ENCODE results near the gene NIPA2. TPM values are rescaled to one million over a fixed set of nuclear protein-coding genes. Genes with fewer than 3 reads are reported as not detected.

NIPA2 gene
- total and polyA plus RNA-seq, 2 of the 13 experiments (the other 11 are each of a cell fraction or from before 2014, with no cell fraction given): 29.0 to 56.2 TPM

DNA sequence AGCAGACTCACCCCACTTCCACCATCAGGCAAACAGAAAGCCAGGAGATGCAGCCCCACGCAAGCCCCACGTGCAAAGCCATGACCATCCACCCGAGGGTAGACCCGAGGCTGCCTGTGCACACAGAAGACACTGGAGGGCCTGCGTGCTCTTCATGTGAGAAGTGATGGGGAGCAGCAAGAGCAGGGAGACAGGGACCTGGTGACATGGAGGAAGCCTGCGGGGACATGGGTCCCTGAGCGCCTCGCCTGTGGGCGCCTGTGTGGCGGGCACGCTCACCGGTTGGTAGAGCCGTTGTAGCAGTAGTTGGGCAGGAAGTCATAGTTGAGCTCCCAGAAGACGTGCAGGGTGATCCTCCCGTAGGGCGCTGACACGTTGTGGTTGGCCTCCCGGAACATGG lies 65.0 kb downstream of the NIPA2 start:
- 98% methylated on average over 13 of the region's 18 CpGs for WGBS (ENCODE audit: low lambda C conversion rate)
- H3K27ac ChIP-seq (ENCODE audit: extremely low read length, insufficient read depth, low read length): no peak overlapping the region
- peaks cover 13 to 24% of the 10 kb centered on the region in 2 experiments; a peak in 3 of 5 replicates for H3K36me3 ChIP-seq (replicated peaks in 1 of 2; ENCODE audit: control insufficient read depth in 1 of 2, insufficient read depth in 2 of 2, low read length in 2 of 2)
- H3K4me3 ChIP-seq (replicated peaks in 1 of 3; ENCODE audit: insufficient read depth in 1 of 3, low read depth in 2 of 3, low read length in 3 of 3): no peak overlapping the region
- ATAC-seq (0 out of 3 replicates have a peak, but pooled peaks have one; percentile 15), FAIRE-seq (no peak), DNase-seq (ENCODE audit: low spot score) (no peak)
- no peaks in the 10 kb centered on the region for H3K9me3 ChIP-seq (ENCODE audit: low read length)
- no peaks in the 10 kb centered on the region for H3K27me3 ChIP-seq (ENCODE audit: control insufficient read depth in 1 of 2, insufficient read depth in 2 of 2, low read length in 2 of 2)
- no peaks in the 10 kb centered on the region for H4K20me1 ChIP-seq (ENCODE audit: insufficient read depth, low read length)
- in situ Hi-C loops (cut with HindIII; ENCODE audit: extremely low pct_ligation_motif_present, low pct_unique_long_range_greater_than_20kb) (no loop called here), intact Hi-C loops (cut with micrococcal nuclease; ENCODE audit: unreplicated experiment) (no loop called here)
- POLR2A ChIA-PET: no interaction called here
- H3K79me2 ChIP-seq (ENCODE audit: insufficient read depth, low read length): no peaks in the 10 kb centered on the region
- CTCF ChIA-PET (ENCODE audit: low intra/inter-chr PET ratio, low total read pairs): no interaction called here
- BruUV-seq (replicated peaks): no TSS peak
- no peak overlapping the region for H3K9ac ChIP-seq (ENCODE audit: insufficient read depth, low read depth, low read length)
- no peaks in the 10 kb centered on the region for H3K4me1 ChIP-seq (ENCODE audit: insufficient read depth, low read length)
- H3K4me2 ChIP-seq (ENCODE audit: low read depth, low read length): no peak overlapping the region
- TF ChIP-seq ZNF260 (CRISPR knock-in tag; IDR thresholded peaks at IDR 0.05; ENCODE audit: borderline replicate concordance, low read depth): no peak
- no peak for TF ChIP-seq SNAPC2 (CRISPR knock-in tag; IDR thresholded peaks at IDR 0.05)
- TF ChIP-seq, protein P1, sequence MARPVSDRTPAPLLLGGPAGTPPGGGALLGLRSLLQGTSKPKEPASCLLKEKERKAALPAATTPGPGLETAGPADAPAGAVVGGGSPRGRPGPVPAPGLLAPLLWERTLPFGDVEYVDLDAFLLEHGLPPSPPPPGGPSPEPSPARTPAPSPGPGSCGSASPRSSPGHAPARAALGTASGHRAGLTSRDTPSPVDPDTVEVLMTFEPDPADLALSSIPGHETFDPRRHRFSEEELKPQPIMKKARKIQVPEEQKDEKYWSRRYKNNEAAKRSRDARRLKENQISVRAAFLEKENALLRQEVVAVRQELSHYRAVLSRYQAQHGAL (CRISPR knock-in tag; IDR thresholded peaks at IDR 0.05; ENCODE audit: not compliant biosample characterization): no peak
- no peak for TF ChIP-seq NR3C1 (CRISPR knock-in tag; IDR thresholded peaks at IDR 0.05)
- H2AFZ ChIP-seq (ENCODE audit: low read length): no peak overlapping the region

DNA sequence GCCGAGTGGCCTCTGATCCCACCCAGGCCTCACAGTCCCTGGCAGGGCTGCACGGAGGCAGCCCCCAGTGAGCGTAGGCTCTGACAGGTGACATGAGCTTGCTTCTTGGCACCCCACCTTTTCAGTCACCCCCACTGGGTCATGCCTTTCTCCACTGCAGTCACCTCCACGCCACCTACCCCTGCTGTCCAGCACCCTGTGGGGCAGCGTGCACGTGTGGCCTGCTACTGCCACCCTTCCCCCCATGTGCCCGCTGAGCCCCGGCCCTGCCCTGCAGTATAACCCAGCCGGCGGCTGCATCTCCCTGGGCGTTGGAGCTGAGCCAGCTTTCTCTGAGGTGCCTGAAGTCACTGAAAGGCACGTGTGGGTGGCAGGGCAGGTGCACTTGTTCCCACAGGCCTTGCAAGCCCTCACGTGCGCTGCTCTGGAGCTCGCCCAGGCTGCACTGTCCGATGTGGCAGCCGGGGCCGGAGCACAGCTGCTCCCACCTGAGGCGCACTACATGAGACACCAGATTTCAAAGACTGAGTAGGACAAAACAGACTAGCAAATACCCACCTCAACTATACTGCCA lies 65.6 kb downstream of the NIPA2 start:
- 95% methylated on average over 7 of the region's 19 CpGs for WGBS (ENCODE audit: low lambda C conversion rate)
- CTCF ChIA-PET (ENCODE audit: low intra/inter-chr PET ratio, low total read pairs): no interaction called here
- ATAC-seq (peak; percentile 15; the same call in 2 of the 3 replicates), DNase-seq (ENCODE audit: low spot score) (no peak), FAIRE-seq (no peak)
- Histone ChIP-seq H3K4me1 (ENCODE audit: insufficient read depth, low read length) (no peaks in the 10 kb centered on the region), H3K27me3 (ENCODE audit: control insufficient read depth in 1 of 2, insufficient read depth in 2 of 2, low read length in 2 of 2) (no peaks in the 10 kb centered on the region), H3K36me3 (replicated peaks in 1 of 2; ENCODE audit: control insufficient read depth in 1 of 2, insufficient read depth in 2 of 2, low read length in 2 of 2) (peaks cover 13 to 29% of the 10 kb centered on the region in 2 experiments; a peak in 4 of 5 replicates), H3K4me2 (ENCODE audit: low read depth, low read length) (no peak overlapping the region), H3K4me3 (replicated peaks in 1 of 3; ENCODE audit: insufficient read depth in 1 of 3, low read depth in 2 of 3, low read length in 3 of 3) (no peak overlapping the region), H3K79me2 (ENCODE audit: insufficient read depth, low read length) (no peaks in the 10 kb centered on the region), H3K27ac (ENCODE audit: extremely low read length, insufficient read depth, low read length) (no peak overlapping the region), H4K20me1 (ENCODE audit: insufficient read depth, low read length) (no peaks in the 10 kb centered on the region), H3K9ac (ENCODE audit: insufficient read depth, low read depth, low read length) (no peak overlapping the region), H3K9me3 (ENCODE audit: low read length) (no peaks in the 10 kb centered on the region), H2AFZ (ENCODE audit: low read length) (no peak overlapping the region)
- intact Hi-C loops (cut with micrococcal nuclease; ENCODE audit: unreplicated experiment): no loop called here
- BruUV-seq (replicated peaks): no TSS peak
- POLR2A ChIA-PET: no interaction called here
- in situ Hi-C loops (cut with HindIII; ENCODE audit: extremely low pct_ligation_motif_present, low pct_unique_long_range_greater_than_20kb): no loop called here
- TF ChIP-seq AGO2 (optimal IDR thresholded peaks at IDR 0.05; ENCODE audit: low read depth, low read length) (peak; percentile 39), SMARCE1 (IDR thresholded peaks at IDR 0.05; ENCODE audit: borderline replicate concordance) (no peak)
- TF ChIP-seq, protein P2, sequence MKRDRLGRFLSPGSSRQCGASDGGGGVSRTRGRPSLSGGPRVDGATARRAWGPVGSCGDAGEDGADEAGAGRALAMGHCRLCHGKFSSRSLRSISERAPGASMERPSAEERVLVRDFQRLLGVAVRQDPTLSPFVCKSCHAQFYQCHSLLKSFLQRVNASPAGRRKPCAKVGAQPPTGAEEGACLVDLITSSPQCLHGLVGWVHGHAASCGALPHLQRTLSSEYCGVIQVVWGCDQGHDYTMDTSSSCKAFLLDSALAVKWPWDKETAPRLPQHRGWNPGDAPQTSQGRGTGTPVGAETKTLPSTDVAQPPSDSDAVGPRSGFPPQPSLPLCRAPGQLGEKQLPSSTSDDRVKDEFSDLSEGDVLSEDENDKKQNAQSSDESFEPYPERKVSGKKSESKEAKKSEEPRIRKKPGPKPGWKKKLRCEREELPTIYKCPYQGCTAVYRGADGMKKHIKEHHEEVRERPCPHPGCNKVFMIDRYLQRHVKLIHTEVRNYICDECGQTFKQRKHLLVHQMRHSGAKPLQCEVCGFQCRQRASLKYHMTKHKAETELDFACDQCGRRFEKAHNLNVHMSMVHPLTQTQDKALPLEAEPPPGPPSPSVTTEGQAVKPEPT (CRISPR knock-in tag; IDR thresholded peaks at IDR 0.05; ENCODE audit: low read depth): no peak
